RWPE2 (cell line): Measurements from ENCODE around the gene CNTNAP2.

Experiments
- ATAC-seq: fragments of 200-7000 bp; cut with Tn5 transposase; 3 replicates; pipeline ENCODE4 v1.9.1; 2021; ENCODE audit warnings: low read depth
- DNase-seq: peaks from one replicate; pipeline ENCODE4 v3.0.0-alpha.2; 2020; ENCODE audit warnings: low spot score
- H3K27ac ChIP-seq: fragments of 450-650 bp; 2 replicates; pipeline ENCODE4 v1.5.1; 2017; ENCODE audit warnings: mild to moderate bottlenecking; ENCODE audit not compliant: poor library complexity, severe bottlenecking
- H3K27me3 ChIP-seq: fragments of 250-450 bp; sonication (Bioruptor Pico); 2 replicates; pipeline ENCODE4 v1.5.1; 2021; ENCODE audit warnings: mild to moderate bottlenecking, moderate library complexity; ENCODE audit not compliant: insufficient read depth, poor library complexity, severe bottlenecking
- H3K36me3 ChIP-seq: fragments of 250-450 bp; sonication (Bioruptor Pico); 2 replicates; pipeline ENCODE4 v1.5.1; 2020; ENCODE audit warnings: low read depth, mild to moderate bottlenecking, moderate library complexity
- H3K4me1 ChIP-seq: fragments of 250-450 bp; sonication (Bioruptor Pico); 2 replicates; pipeline ENCODE4 v1.5.1; 2021; ENCODE audit warnings: mild to moderate bottlenecking, moderate library complexity; ENCODE audit not compliant: insufficient read depth, poor library complexity, severe bottlenecking
- H3K4me3 ChIP-seq: fragments of 250-450 bp; sonication (Bioruptor Pico); 2 replicates; pipeline ENCODE4 v1.5.1; 2021; ENCODE audit warnings: mild to moderate bottlenecking, moderate library complexity; ENCODE audit not compliant: severe bottlenecking
- H3K9me3 ChIP-seq: fragments of 250-450 bp; sonication (Bioruptor Pico); 2 replicates; pipeline ENCODE4 v1.5.1; 2021; ENCODE audit warnings: mild to moderate bottlenecking, moderate library complexity; ENCODE audit not compliant: severe bottlenecking
- TF ChIP-seq, protein P1 (sequence below): fragments of 450-650 bp; IDR thresholded peaks from one replicate; pipeline ENCODE4 v1.5.1; 2017; ENCODE audit warnings: mild to moderate bottlenecking, moderate library complexity; ENCODE audit not compliant: poor library complexity, severe bottlenecking

CNTNAP2 gene

DNA sequence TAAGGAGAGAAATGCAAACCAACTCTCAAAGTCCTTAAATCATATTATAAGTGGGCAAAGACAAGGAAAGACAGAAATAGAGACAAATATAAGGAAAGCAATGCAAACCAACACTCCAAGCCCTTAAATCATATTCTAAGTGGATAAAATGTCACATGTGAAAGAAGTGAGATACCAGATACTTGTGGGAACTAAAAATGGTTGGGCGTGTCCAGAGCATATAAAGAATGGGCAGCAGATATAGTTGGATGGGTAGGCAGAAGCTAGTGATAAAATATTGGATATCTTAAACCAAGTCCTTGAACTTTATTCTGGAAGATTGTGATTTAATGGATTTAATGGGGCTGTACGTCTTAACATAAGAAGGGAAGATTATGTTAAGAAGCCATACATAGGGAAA, 1408.7 kb downstream of the CNTNAP2 start:
- Histone ChIP-seq H3K36me3 (no peaks in the 10 kb centered on the region), H3K9me3 (no peaks in the 10 kb centered on the region), H3K27ac (no peak overlapping the region), H3K4me1 (no peaks in the 10 kb centered on the region), H3K4me3 (no peak overlapping the region), H3K27me3 (no peaks in the 10 kb centered on the region)
- DNase-seq (no peak), ATAC-seq (no peak)
- TF ChIP-seq, protein P1, sequence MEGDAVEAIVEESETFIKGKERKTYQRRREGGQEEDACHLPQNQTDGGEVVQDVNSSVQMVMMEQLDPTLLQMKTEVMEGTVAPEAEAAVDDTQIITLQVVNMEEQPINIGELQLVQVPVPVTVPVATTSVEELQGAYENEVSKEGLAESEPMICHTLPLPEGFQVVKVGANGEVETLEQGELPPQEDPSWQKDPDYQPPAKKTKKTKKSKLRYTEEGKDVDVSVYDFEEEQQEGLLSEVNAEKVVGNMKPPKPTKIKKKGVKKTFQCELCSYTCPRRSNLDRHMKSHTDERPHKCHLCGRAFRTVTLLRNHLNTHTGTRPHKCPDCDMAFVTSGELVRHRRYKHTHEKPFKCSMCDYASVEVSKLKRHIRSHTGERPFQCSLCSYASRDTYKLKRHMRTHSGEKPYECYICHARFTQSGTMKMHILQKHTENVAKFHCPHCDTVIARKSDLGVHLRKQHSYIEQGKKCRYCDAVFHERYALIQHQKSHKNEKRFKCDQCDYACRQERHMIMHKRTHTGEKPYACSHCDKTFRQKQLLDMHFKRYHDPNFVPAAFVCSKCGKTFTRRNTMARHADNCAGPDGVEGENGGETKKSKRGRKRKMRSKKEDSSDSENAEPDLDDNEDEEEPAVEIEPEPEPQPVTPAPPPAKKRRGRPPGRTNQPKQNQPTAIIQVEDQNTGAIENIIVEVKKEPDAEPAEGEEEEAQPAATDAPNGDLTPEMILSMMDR = no peak

GRCh38 chr7:147535701-147536111, 1419.1 kb downstream of the CNTNAP2 start:
- DNase-seq (no peak), ATAC-seq (peak; percentile 66; the same call in 2 of the 3 replicates)
- Histone ChIP-seq H3K36me3 (no peaks in the 10 kb centered on the region), H3K27ac (no peak overlapping the region), H3K9me3 (peaks cover 2% of the 10 kb centered on the region), H3K4me3 (no peak overlapping the region), H3K4me1 (no peaks in the 10 kb centered on the region), H3K27me3 (no peaks in the 10 kb centered on the region)
- TF ChIP-seq, protein P1 = no peak

GRCh38 chr7:147539685-147540084, 1423.1 kb downstream of the CNTNAP2 start:
- H3K27ac ChIP-seq = no peak overlapping the region
- ATAC-seq (no peak), DNase-seq (no peak)
- H3K4me3 ChIP-seq = no peak overlapping the region
- no peaks in the 10 kb centered on the region for H3K36me3 ChIP-seq
- no peaks in the 10 kb centered on the region for H3K27me3 ChIP-seq
- no peaks in the 10 kb centered on the region for H3K9me3 ChIP-seq
- TF ChIP-seq, protein P1 = no peak
- H3K4me1 ChIP-seq = no peaks in the 10 kb centered on the region

- H3K4me1 ChIP-seq = no peaks in the 10 kb centered on the region
- H3K36me3 ChIP-seq = no peaks in the 10 kb centered on the region
- no peak overlapping the region for H3K27ac ChIP-seq
- TF ChIP-seq, protein P1 = no peak
- no peaks in the 10 kb centered on the region for H3K9me3 ChIP-seq
- no peak for DNase-seq
- no peaks in the 10 kb centered on the region for H3K27me3 ChIP-seq
- H3K4me3 ChIP-seq = no peak overlapping the region
- no peak for ATAC-seq
These were observed 1424.1 kb downstream of the CNTNAP2 start for GRCh38 chr7:147540743-147541142.

DNA sequence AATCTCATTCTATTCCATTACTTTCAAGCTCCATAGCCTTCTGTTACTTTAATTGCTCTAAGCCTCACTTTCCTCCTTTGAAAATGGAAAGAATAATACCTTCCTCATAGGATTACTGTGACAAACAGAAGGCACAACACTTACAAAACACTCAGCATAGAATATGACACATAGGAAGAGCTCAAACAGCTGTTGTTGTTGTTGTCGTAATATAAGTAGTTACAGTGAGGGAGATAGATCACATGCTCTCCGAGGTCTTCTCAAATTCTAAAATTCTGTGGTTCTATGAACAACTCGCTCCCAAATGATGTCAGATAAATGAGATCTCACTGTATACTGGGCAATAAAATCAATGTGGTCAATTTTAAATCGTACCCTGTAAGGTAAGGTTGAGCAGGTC, 1424.7 kb downstream of the CNTNAP2 start:
- Histone ChIP-seq H3K27me3 (no peaks in the 10 kb centered on the region), H3K36me3 (no peaks in the 10 kb centered on the region), H3K4me3 (no peak overlapping the region), H3K4me1 (no peaks in the 10 kb centered on the region), H3K27ac (no peak overlapping the region), H3K9me3 (no peaks in the 10 kb centered on the region)
- ATAC-seq (no peak), DNase-seq (no peak)
- TF ChIP-seq, protein P1 = no peak
